Breast epithelium (tissue), 3 donors: ENCODE data around the gene BAIAP3.

Source experiments
- POLR2A ChIP-seq: fragments of 450-650 bp; IDR thresholded peaks from one replicate; pipeline ENCODE4 v1.6.1; 2016; ENCODE audit warnings: antibody characterized with exemption, mild to moderate bottlenecking, moderate library complexity
- POLR2AphosphoS5 ChIP-seq, 3 donors: sonication (generic); formaldehyde crosslinking; IDR thresholded peaks; one replicate each; pipeline ENCODE4 v1.6.1; 2017; ENCODE audit warnings: antibody characterized with exemption in 3 of 3
- TF ChIP-seq, protein P1 (sequence below), 3 donors: fragments of 450-650 bp; IDR thresholded peaks; one replicate each; pipeline ENCODE4 v1.5.1; 2016 to 2017; ENCODE audit warnings: antibody characterized with exemption in 3 of 3, mild to moderate bottlenecking in 3 of 3, moderate library complexity in 3 of 3

DNA sequence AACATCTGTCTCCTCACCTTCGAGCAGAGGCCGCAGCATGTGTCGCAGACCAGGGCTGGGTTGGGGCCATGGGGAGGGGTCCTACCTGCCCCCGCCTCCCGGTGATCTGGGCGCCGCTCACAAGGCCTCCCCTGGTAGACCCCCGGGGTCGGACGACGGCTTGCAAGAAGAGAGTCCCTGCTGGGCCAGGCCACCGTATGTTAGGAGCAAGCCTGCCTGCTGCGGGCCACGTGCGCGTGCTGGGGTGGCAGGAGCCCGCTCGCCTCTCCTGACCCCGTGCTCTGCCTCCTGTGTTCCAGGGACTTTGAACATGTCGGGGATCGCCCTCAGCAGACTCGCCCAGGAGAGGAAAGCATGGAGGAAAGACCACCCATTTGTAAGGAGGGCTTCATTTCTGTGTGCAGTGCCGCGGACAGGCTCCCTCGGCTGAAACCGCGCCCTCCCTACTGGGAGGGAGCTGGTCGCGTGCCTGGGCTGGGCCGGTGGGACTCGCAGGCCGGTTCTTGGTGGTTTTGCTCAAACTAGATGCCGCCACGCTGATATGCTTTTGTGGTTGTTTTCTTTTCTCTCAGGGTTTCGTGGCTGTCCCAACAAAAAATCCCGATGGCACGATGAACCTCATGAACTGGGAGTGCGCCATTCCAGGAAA is 19.6 kb upstream of the BAIAP3 start:
- TF ChIP-seq, protein P1, sequence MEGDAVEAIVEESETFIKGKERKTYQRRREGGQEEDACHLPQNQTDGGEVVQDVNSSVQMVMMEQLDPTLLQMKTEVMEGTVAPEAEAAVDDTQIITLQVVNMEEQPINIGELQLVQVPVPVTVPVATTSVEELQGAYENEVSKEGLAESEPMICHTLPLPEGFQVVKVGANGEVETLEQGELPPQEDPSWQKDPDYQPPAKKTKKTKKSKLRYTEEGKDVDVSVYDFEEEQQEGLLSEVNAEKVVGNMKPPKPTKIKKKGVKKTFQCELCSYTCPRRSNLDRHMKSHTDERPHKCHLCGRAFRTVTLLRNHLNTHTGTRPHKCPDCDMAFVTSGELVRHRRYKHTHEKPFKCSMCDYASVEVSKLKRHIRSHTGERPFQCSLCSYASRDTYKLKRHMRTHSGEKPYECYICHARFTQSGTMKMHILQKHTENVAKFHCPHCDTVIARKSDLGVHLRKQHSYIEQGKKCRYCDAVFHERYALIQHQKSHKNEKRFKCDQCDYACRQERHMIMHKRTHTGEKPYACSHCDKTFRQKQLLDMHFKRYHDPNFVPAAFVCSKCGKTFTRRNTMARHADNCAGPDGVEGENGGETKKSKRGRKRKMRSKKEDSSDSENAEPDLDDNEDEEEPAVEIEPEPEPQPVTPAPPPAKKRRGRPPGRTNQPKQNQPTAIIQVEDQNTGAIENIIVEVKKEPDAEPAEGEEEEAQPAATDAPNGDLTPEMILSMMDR (IDR thresholded peaks at IDR 0.05): no peak
- TF ChIP-seq POLR2A: no peak
- no peak for TF ChIP-seq POLR2AphosphoS5 (IDR thresholded peaks at IDR 0.05)
